HCT116 (cell line): Measurements from ENCODE around the gene MEGF6. TPM values are rescaled to one million over a fixed set of nuclear protein-coding genes. Genes with fewer than 3 reads are reported as not detected.

Experiments
- ATAC-seq: fragments of 200-7000 bp; cut with Tn5 transposase; 2 replicates; pipeline ENCODE4 v1.9.1; 2020; ENCODE audit warnings: mild to moderate bottlenecking, moderate library complexity
- BruUV-seq: library from RNA; stranded (reverse); fragments of 400-500 nt; replicated peaks from 2 replicates; lab custom pipeline; 2021; lab: Mats Ljungman, UMichigan
- CTCF ChIA-PET: fragments of 300-600 bp; sonication (Branson Sonifier 250); formaldehyde crosslinking; loops from one replicate; lab custom pipeline; 2021; ENCODE audit warnings: antibody characterized with exemption; lab: Charles Lee
- POLR2A ChIA-PET: fragments of 300-600, 350-600 bp; sonication (Branson Sonifier 250); formaldehyde crosslinking; loops from one replicate; lab custom pipeline; 2021; ENCODE audit warnings: antibody characterized with exemption; lab: Charles Lee
- RAD21 ChIA-PET, 2 experiments: fragments of 300-600 bp; sonication (Branson Sonifier 250); formaldehyde crosslinking; loops; one replicate each; lab custom pipeline; 2023; ENCODE audit warnings: low total read pairs in 2 of 2; ENCODE audit not compliant: uncharacterized antibody in 2 of 2, unreplicated experiment in 2 of 2, low non-redundant PET in 1 of 2; lab: Charles Lee
- DNase-seq: peaks from one replicate; pipeline ENCODE4 v3.0.0-alpha.2; 2010; ENCODE audit warnings: low read depth, low spot score
- H2AFZ ChIP-seq: fragments of 200-600 bp; shearing (Covaris generic), sonication (generic); 2 replicates; pipeline ENCODE4 v1.6.1; 2017; ENCODE audit warnings: low read depth, mixed run types, mixed read lengths, antibody characterized with exemption, low read length; ENCODE audit not compliant: poor library complexity, severe bottlenecking
- H3K27ac ChIP-seq: 2 replicates; pipeline ENCODE4 v1.5.1; 2012; ENCODE audit warnings: low read depth, low read length
- H3K27me3 ChIP-seq: fragments of 200-600 bp; sonication (generic); 2 replicates; pipeline ENCODE4 v1.6.1; 2016; ENCODE audit warnings: mixed run types, low read length, mixed read lengths; ENCODE audit not compliant: insufficient read depth
- H3K36me3 ChIP-seq, 2 experiments: fragments of 200-500 bp in 1 of 2; fragments of 200-600 bp in 1 of 2; sonication (Bioruptor generic) in 1 of 2; sonication (generic) in 1 of 2; 2 replicates each; pipeline versions ENCODE4 v1.5.1 to v1.6.1; 2014 to 2016; ENCODE audit warnings: low read length in 2 of 2, inconsistent platforms in 1 of 2, mixed read lengths in 1 of 2, mixed run types in 1 of 2; ENCODE audit not compliant: insufficient read depth in 2 of 2, control insufficient read depth in 1 of 2
- H3K4me1 ChIP-seq, 2 experiments: fragments of 200-600 bp in 1 of 2; sonication (generic) in 1 of 2; 2 replicates each; pipeline versions ENCODE4 v1.5.1 to v1.6.1; 2012 to 2017; ENCODE audit warnings: low read length in 2 of 2, inconsistent platforms in 1 of 2, mild to moderate bottlenecking in 1 of 2, mixed read lengths in 1 of 2, mixed run types in 1 of 2, moderate library complexity in 1 of 2; ENCODE audit not compliant: insufficient read depth in 2 of 2, control insufficient read depth in 1 of 2
- H3K4me2 ChIP-seq: fragments of 200-600 bp; sonication (generic); 2 replicates; pipeline ENCODE4 v1.6.1; 2017; ENCODE audit warnings: mixed run types, low read length, mixed read lengths
- H3K4me3 ChIP-seq, 2 experiments: fragments of 200-600 bp in 1 of 2; sonication (generic) in 1 of 2; replicated peaks in 1 of 2; 2 replicates each; pipeline ENCODE4 v1.5.1; 2011 to 2016; ENCODE audit warnings: low read length in 2 of 2, control low read depth in 1 of 2, low read depth in 1 of 2, mild to moderate bottlenecking in 1 of 2, mixed read lengths in 1 of 2, mixed run types in 1 of 2
- H3K79me2 ChIP-seq: fragments of 200-600 bp; sonication (generic); 2 replicates; pipeline ENCODE4 v1.6.1; 2017; ENCODE audit warnings: mild to moderate bottlenecking, mixed run types, low read length, moderate library complexity, mixed read lengths; ENCODE audit not compliant: insufficient read depth
- H3K9ac ChIP-seq: fragments of 200-600 bp; sonication (generic); 2 replicates; pipeline ENCODE4 v1.6.1; 2016; ENCODE audit warnings: low read length, mixed read lengths
- H3K9me2 ChIP-seq: fragments of 200-600 bp; sonication (generic), shearing (Covaris generic); 2 replicates; pipeline ENCODE4 v1.6.1; 2017; ENCODE audit warnings: mixed run types, mild to moderate bottlenecking, moderate library complexity; ENCODE audit not compliant: insufficient read depth
- H3K9me3 ChIP-seq, 2 experiments: fragments of 200-500 bp in 1 of 2; fragments of 200-600 bp in 1 of 2; sonication (Bioruptor generic) in 1 of 2; sonication (generic) in 1 of 2; 2 replicates each; pipeline ENCODE4 v1.6.1; 2014 to 2017; ENCODE audit warnings: low read length in 2 of 2, mixed read lengths in 2 of 2, inconsistent platforms in 1 of 2, low read depth in 1 of 2, mild to moderate bottlenecking in 1 of 2, mixed run types in 1 of 2, moderate library complexity in 1 of 2; ENCODE audit not compliant: control insufficient read depth in 1 of 2, insufficient read depth in 1 of 2
- H4K20me1 ChIP-seq: fragments of 200-600 bp; sonication (generic), shearing (Covaris generic); 2 replicates; pipeline ENCODE4 v1.6.1; 2017; ENCODE audit warnings: mixed run types, mild to moderate bottlenecking, moderate library complexity; ENCODE audit not compliant: insufficient read depth
- EGR1 ChIP-seq: IDR thresholded peaks from 2 replicates; pipeline ENCODE4 v1.6.1; 2012; ENCODE audit warnings: low read depth
- FOSL1 ChIP-seq: IDR thresholded peaks from 2 replicates; pipeline ENCODE4 v1.6.1; 2012; ENCODE audit warnings: low read depth
- POLR2A ChIP-seq: IDR thresholded peaks from 2 replicates; pipeline ENCODE4 v1.7.0; 2011; ENCODE audit warnings: borderline replicate concordance; ENCODE audit not compliant: insufficient read depth, insufficient read length; ENCODE audit errors: extremely low read depth
- POLR2AphosphoS5 ChIP-seq: IDR thresholded peaks from 2 replicates; pipeline ENCODE4 v1.6.1; 2011; ENCODE audit warnings: mild to moderate bottlenecking, low read depth, low read length, moderate library complexity
- RAD21 ChIP-seq: IDR thresholded peaks from 2 replicates; pipeline ENCODE4 v1.6.1; 2012; ENCODE audit warnings: low read depth, mild to moderate bottlenecking
- SIN3A ChIP-seq: IDR thresholded peaks from 2 replicates; pipeline ENCODE4 v1.6.1; 2012; ENCODE audit warnings: low read depth
- SP1 ChIP-seq: IDR thresholded peaks from 2 replicates; pipeline ENCODE4 v1.6.1; 2012; ENCODE audit warnings: low read depth
- SRF ChIP-seq: IDR thresholded peaks from 2 replicates; pipeline ENCODE4 v1.6.1; 2012; ENCODE audit warnings: low read depth
- TCF7L2 ChIP-seq: IDR thresholded peaks from 2 replicates; pipeline ENCODE4 v1.7.0; 2011; ENCODE audit warnings: borderline replicate concordance, inconsistent platforms; ENCODE audit not compliant: insufficient read depth, insufficient read length; ENCODE audit errors: extremely low read depth
- ZNF274 ChIP-seq: fragments of 200-500 bp; sonication (Bioruptor generic); IDR thresholded peaks from 2 replicates; pipeline ENCODE4 v1.6.1; 2014; ENCODE audit warnings: mild to moderate bottlenecking, low read depth, low read length, inconsistent platforms
- intact Hi-C: fragments of 100-400 bp; cut with micrococcal nuclease; formaldehyde crosslinking; loops from 2 replicates; pipeline ENCODE4 v1.10.0; 2022
- total RNA-seq: library from RNA; stranded (reverse); gene quantifications from one replicate; pipeline ENCODE4 v1.2.1, GENCODE V29; 2021; ENCODE audit not compliant: unreplicated experiment
- TF ChIP-seq, protein P1 (sequence below): IDR thresholded peaks from 2 replicates; pipeline ENCODE4 v1.6.1; 2012; ENCODE audit warnings: low read depth
- TF ChIP-seq, protein P2 (sequence below): IDR thresholded peaks from 2 replicates; pipeline ENCODE4 v1.6.1; 2012

Gene MEGF6
- total RNA-seq, 1 experiment from 2014 or later: 47.6 TPM

DNA sequence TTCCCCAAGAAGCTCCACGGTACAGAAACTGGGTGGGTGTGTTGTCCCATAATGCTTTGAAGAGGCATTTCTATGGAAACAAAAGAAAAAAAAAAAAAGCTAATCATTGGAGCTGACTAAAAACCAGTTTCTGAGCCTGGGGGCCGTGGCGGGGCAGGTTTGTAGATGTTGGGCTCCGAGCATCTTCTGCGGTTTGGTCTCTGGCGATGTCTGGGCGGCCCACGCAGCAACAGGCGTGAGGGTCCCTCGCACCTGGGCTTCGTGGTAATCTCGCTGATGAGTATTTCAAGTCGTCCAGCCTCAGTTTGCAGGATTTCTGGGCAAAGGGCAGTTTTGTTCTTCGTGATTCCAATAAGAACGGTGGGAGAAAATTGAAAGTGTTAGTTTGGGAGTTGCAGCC is 47.8 kb upstream of the MEGF6 start:
- H3K9me3 ChIP-seq: no peaks in the 10 kb centered on the region
- ChIA-PET RAD21 (no interaction called here), POLR2A (no interaction called here), CTCF (no interaction called here)
- H3K9ac ChIP-seq: no peak overlapping the region
- H2AFZ ChIP-seq: no peak overlapping the region
- DNase-seq: no peak
- no peaks in the 10 kb centered on the region for H3K36me3 ChIP-seq
- no peak overlapping the region for H3K4me3 ChIP-seq
- H3K27me3 ChIP-seq: no peaks in the 10 kb centered on the region
- H3K4me1 ChIP-seq: peaks cover 0 to 4% of the 10 kb centered on the region in 2 experiments; a peak in 3 of 4 replicates
- TF ChIP-seq TCF7L2: no peak
- no peak for TF ChIP-seq ZNF274
- TF ChIP-seq POLR2A: no peak
- no peak for TF ChIP-seq SIN3A
- no peak for TF ChIP-seq FOSL1
- no peak for TF ChIP-seq SRF
- TF ChIP-seq, protein P1, sequence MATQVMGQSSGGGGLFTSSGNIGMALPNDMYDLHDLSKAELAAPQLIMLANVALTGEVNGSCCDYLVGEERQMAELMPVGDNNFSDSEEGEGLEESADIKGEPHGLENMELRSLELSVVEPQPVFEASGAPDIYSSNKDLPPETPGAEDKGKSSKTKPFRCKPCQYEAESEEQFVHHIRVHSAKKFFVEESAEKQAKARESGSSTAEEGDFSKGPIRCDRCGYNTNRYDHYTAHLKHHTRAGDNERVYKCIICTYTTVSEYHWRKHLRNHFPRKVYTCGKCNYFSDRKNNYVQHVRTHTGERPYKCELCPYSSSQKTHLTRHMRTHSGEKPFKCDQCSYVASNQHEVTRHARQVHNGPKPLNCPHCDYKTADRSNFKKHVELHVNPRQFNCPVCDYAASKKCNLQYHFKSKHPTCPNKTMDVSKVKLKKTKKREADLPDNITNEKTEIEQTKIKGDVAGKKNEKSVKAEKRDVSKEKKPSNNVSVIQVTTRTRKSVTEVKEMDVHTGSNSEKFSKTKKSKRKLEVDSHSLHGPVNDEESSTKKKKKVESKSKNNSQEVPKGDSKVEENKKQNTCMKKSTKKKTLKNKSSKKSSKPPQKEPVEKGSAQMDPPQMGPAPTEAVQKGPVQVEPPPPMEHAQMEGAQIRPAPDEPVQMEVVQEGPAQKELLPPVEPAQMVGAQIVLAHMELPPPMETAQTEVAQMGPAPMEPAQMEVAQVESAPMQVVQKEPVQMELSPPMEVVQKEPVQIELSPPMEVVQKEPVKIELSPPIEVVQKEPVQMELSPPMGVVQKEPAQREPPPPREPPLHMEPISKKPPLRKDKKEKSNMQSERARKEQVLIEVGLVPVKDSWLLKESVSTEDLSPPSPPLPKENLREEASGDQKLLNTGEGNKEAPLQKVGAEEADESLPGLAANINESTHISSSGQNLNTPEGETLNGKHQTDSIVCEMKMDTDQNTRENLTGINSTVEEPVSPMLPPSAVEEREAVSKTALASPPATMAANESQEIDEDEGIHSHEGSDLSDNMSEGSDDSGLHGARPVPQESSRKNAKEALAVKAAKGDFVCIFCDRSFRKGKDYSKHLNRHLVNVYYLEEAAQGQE: no peak
- TF ChIP-seq, protein P2, sequence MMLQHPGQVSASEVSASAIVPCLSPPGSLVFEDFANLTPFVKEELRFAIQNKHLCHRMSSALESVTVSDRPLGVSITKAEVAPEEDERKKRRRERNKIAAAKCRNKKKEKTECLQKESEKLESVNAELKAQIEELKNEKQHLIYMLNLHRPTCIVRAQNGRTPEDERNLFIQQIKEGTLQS: no peak
- no peak for TF ChIP-seq RAD21
- no peak for TF ChIP-seq POLR2AphosphoS5
- TF ChIP-seq EGR1: no peak
- no peak for TF ChIP-seq SP1
- no peak for ATAC-seq
- BruUV-seq: no TSS peak
- H3K79me2 ChIP-seq: peaks cover 79% of the 10 kb centered on the region
- H3K9me2 ChIP-seq: no peaks in the 10 kb centered on the region
- H3K4me2 ChIP-seq: no peak overlapping the region
- intact Hi-C loops: no loop called here
- peaks cover 5% of the 10 kb centered on the region; the same call in 1 of the 2 replicates for H4K20me1 ChIP-seq
- H3K27ac ChIP-seq: no peak overlapping the region
